Karpas-422 (cell line): ENCODE results near the gene INVS. TPM values are rescaled to one million over a fixed set of nuclear protein-coding genes. Genes with fewer than 3 reads are reported as not detected.
"Not testable (repeated sequence)": the region's sequence is repeated elsewhere in the genome, so short reads cannot be mapped to it uniquely, and the experiment has no call there.

ENCODE experiments used
- DNase-seq: peaks from one replicate; pipeline ENCODE4 v3.0.0-alpha.2; 2015
- H2AFZ ChIP-seq: fragments of 200-600 bp; sonication (generic); 2 replicates; pipeline ENCODE4 v1.6.1; 2014; ENCODE audit warnings: antibody characterized with exemption, low read length, mixed read lengths
- H3K27ac ChIP-seq: fragments of 200-600 bp; sonication (generic); 2 replicates; pipeline ENCODE4 v1.5.1; 2014; ENCODE audit warnings: mild to moderate bottlenecking, low read length, moderate library complexity
- H3K27me3 ChIP-seq: fragments of 200-600 bp; sonication (generic); 2 replicates; pipeline ENCODE4 v1.6.1; 2014; ENCODE audit warnings: low read length, mixed read lengths
- H3K36me3 ChIP-seq: fragments of 200-600 bp; sonication (generic); 2 replicates; pipeline ENCODE4 v1.6.1; 2014; ENCODE audit warnings: low read length, mixed read lengths; ENCODE audit not compliant: insufficient read depth
- H3K4me1 ChIP-seq: fragments of 200-600 bp; sonication (generic); 2 replicates; pipeline ENCODE4 v1.6.1; 2014; ENCODE audit warnings: mild to moderate bottlenecking, low read length, mixed read lengths
- H3K4me2 ChIP-seq: fragments of 200-600 bp; sonication (generic); 2 replicates; pipeline ENCODE4 v1.6.1; 2014; ENCODE audit warnings: low read length, low read depth, mild to moderate bottlenecking; ENCODE audit not compliant: poor library complexity, severe bottlenecking
- H3K4me3 ChIP-seq: fragments of 200-600 bp; sonication (generic); 2 replicates; pipeline ENCODE4 v1.5.1; 2014; ENCODE audit warnings: mild to moderate bottlenecking, antibody characterized with exemption, low read length, mixed read lengths
- H3K79me2 ChIP-seq: fragments of 200-600 bp; sonication (generic); 2 replicates; pipeline ENCODE4 v1.6.1; 2014; ENCODE audit warnings: mild to moderate bottlenecking, low read length, mixed read lengths
- H3K9ac ChIP-seq: fragments of 200-600 bp; sonication (generic); 2 replicates; pipeline ENCODE4 v1.6.0; 2014; ENCODE audit warnings: low read length
- H3K9me2 ChIP-seq: fragments of 200-600 bp; sonication (generic), shearing (Covaris generic); replicated peaks from 2 replicates; pipeline ENCODE4 v1.6.0; 2014; ENCODE audit warnings: mild to moderate bottlenecking, low read length, moderate library complexity; ENCODE audit not compliant: insufficient read depth
- H3K9me3 ChIP-seq: fragments of 300-700, 200-600 bp; sonication (generic); 2 replicates; pipeline ENCODE4 v1.6.1; 2014; ENCODE audit warnings: low read length, mixed read lengths
- H4K20me1 ChIP-seq: fragments of 200-600 bp; sonication (generic); 2 replicates; pipeline ENCODE4 v1.6.1; 2014; ENCODE audit warnings: mild to moderate bottlenecking, antibody characterized with exemption, low read length, low read depth; ENCODE audit not compliant: insufficient read depth
- total RNA-seq: library from RNA; depleted of rRNA; stranded (reverse); fragments of >200 nt; shearing (Covaris generic); gene quantifications from 2 replicates; pipeline ENCODE4 v1.2.3, GENCODE V29; 2014; ENCODE audit warnings: low replicate concordance

The INVS gene
- total RNA-seq, 1 experiment from 2014 or later, result 33.8 TPM

GRCh38 chr9:100228352-100228869 lies 129.4 kb downstream of the INVS start:
- H3K9me3 ChIP-seq, result no peaks in the 10 kb centered on the region
- H3K27me3 ChIP-seq, result no peaks in the 10 kb centered on the region
- no peaks in the 10 kb centered on the region for H3K79me2 ChIP-seq
- H4K20me1 ChIP-seq, result no peaks in the 10 kb centered on the region
- no peak overlapping the region for H3K9ac ChIP-seq
- H3K4me1 ChIP-seq, result no peaks in the 10 kb centered on the region; the same call in 1 of the 2 replicates
- no peak overlapping the region for H3K4me2 ChIP-seq
- no peak overlapping the region for H3K4me3 ChIP-seq
- H2AFZ ChIP-seq, result no peak overlapping the region
- no peaks in the 10 kb centered on the region for H3K36me3 ChIP-seq
- no peak overlapping the region for H3K27ac ChIP-seq
- DNase-seq, result no peak
- no peaks in the 10 kb centered on the region for H3K9me2 ChIP-seq

GRCh38 chr9:100229136-100229535 lies 130.1 kb downstream of the INVS start:
- no peak overlapping the region for H3K9ac ChIP-seq
- no peaks in the 10 kb centered on the region for H4K20me1 ChIP-seq
- no peaks in the 10 kb centered on the region for H3K9me3 ChIP-seq
- DNase-seq, result no peak
- H3K27ac ChIP-seq, result no peak overlapping the region
- H3K4me2 ChIP-seq, result no peak overlapping the region
- H3K9me2 ChIP-seq, result no peaks in the 10 kb centered on the region
- no peak overlapping the region for H2AFZ ChIP-seq
- no peaks in the 10 kb centered on the region; the same call in 1 of the 2 replicates for H3K4me1 ChIP-seq
- no peaks in the 10 kb centered on the region for H3K27me3 ChIP-seq
- H3K4me3 ChIP-seq, result no peak overlapping the region
- no peaks in the 10 kb centered on the region for H3K36me3 ChIP-seq
- no peaks in the 10 kb centered on the region for H3K79me2 ChIP-seq

DNA sequence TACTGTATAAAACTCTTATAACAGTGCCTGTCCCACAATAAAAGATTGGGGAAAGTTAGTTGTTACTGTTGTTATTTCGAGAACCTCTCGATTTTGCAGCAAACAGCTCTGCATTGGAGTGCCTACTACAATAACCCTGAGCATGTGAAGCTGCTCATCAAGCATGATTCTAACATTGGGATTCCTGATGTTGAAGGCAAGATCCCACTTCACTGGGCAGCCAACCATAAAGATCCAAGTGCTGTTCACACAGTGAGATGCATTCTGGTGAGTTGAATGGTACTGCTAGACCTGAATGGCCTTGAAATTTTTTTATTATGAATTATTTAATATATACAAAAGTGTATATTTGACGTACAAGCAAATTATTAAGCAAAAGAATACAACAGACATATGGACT lies 130.5 kb downstream of the INVS start:
- Histone ChIP-seq H3K27ac (no peak overlapping the region), H2AFZ (no peak overlapping the region), H3K79me2 (no peaks in the 10 kb centered on the region), H3K9ac (no peak overlapping the region), H4K20me1 (no peaks in the 10 kb centered on the region), H3K4me3 (no peak overlapping the region), H3K9me3 (no peaks in the 10 kb centered on the region), H3K4me1 (no peaks in the 10 kb centered on the region), H3K9me2 (no peaks in the 10 kb centered on the region), H3K4me2 (no peak overlapping the region), H3K36me3 (no peaks in the 10 kb centered on the region), H3K27me3 (no peaks in the 10 kb centered on the region)
- DNase-seq, result no peak

DNA sequence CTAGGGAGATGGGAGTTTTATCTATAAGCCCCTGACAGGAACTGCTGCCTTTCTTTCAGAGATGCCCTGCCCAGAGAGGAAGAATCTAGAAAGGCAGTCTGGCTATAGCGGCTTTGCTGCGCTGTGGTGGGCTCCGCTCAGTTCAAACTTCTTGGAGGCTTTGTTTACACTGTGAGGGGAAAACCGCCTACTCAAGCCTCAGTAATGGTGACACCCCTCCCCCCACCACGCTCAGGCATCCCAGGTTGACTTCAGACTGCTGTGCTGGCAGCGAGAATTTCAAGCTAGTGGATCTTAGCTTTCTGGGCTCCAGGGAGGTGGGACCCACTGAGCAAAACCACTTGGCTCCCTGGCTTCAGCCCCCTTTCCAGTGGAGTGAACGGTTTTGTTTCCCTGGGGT lies 137.9 kb downstream of the INVS start:
- H3K4me3 ChIP-seq, H4K20me1 ChIP-seq, H3K27ac ChIP-seq, H3K9ac ChIP-seq, H3K9me2 ChIP-seq, H3K79me2 ChIP-seq, H2AFZ ChIP-seq, H3K27me3 ChIP-seq, H3K9me3 ChIP-seq, H3K4me2 ChIP-seq, H3K36me3 ChIP-seq, DNase-seq, H3K4me1 ChIP-seq: not testable (repeated sequence)

DNA sequence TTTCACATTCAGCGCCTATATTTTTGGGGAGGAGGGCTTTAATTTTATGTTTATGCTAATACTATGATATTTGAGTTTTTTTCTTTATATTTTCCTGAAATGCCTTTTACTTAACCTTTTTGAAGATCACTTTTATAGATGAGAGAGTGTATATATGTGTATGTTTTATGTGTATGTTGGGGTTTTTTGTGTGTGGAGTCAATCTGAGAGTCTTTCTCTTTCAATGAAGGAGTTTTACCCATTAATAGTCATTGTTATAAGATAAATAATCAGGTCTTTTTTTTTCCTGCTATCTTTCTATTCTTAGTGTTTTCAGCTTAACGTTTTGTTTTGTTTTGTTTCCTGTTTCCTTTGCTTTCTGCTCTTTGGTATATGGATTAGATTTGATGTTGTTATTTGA lies 141.5 kb downstream of the INVS start:
- Histone ChIP-seq H3K27me3 (no peaks in the 10 kb centered on the region), H3K9me3 (no peaks in the 10 kb centered on the region), H3K4me3 (no peak overlapping the region), H3K9me2 (no peaks in the 10 kb centered on the region), H3K4me2 (no peak overlapping the region), H3K27ac (no peak overlapping the region), H3K9ac (no peak overlapping the region), H3K4me1 (no peaks in the 10 kb centered on the region), H3K79me2 (no peaks in the 10 kb centered on the region), H2AFZ (no peak overlapping the region), H3K36me3 (no peaks in the 10 kb centered on the region; the same call in none of the 2 replicates), H4K20me1 (no peaks in the 10 kb centered on the region)
- DNase-seq, result no peak

GRCh38 chr9:100267211-100267610 lies 168.2 kb downstream of the INVS start:
- Histone ChIP-seq H4K20me1 (no peaks in the 10 kb centered on the region), H3K4me1 (peaks cover 2% of the 10 kb centered on the region; the same call in 1 of the 2 replicates), H3K9me2 (no peaks in the 10 kb centered on the region), H3K4me3 (no peak overlapping the region), H3K27me3 (no peaks in the 10 kb centered on the region), H2AFZ (no peak overlapping the region), H3K9me3 (no peaks in the 10 kb centered on the region), H3K27ac (no peak overlapping the region), H3K9ac (no peak overlapping the region), H3K36me3 (peaks cover 4% of the 10 kb centered on the region; the same call in 1 of the 2 replicates), H3K4me2 (no peak overlapping the region), H3K79me2 (no peaks in the 10 kb centered on the region)
- DNase-seq, result no peak

- Histone ChIP-seq H3K4me3 (no peak overlapping the region), H3K9ac (no peak overlapping the region), H3K4me1 (peaks cover 2% of the 10 kb centered on the region; the same call in 1 of the 2 replicates), H3K9me3 (no peaks in the 10 kb centered on the region), H3K4me2 (no peak overlapping the region), H4K20me1 (no peaks in the 10 kb centered on the region), H3K27ac (no peak overlapping the region), H3K36me3 (peaks cover 4% of the 10 kb centered on the region; the same call in 1 of the 2 replicates), H3K27me3 (no peaks in the 10 kb centered on the region), H2AFZ (no peak overlapping the region), H3K9me2 (no peaks in the 10 kb centered on the region), H3K79me2 (no peaks in the 10 kb centered on the region)
- no peak for DNase-seq
Observed at GRCh38 chr9:100268271-100268670, 169.2 kb downstream of the INVS start.

- Histone ChIP-seq H3K4me3 (no peak overlapping the region), H3K9ac (no peak overlapping the region), H3K9me2 (no peaks in the 10 kb centered on the region), H3K4me1 (peaks cover 2% of the 10 kb centered on the region; the same call in 1 of the 2 replicates), H3K27ac (no peak overlapping the region), H3K4me2 (no peak overlapping the region), H3K36me3 (peaks cover 4% of the 10 kb centered on the region; the same call in 1 of the 2 replicates), H2AFZ (no peak overlapping the region), H3K79me2 (no peaks in the 10 kb centered on the region), H3K27me3 (no peaks in the 10 kb centered on the region), H3K9me3 (no peaks in the 10 kb centered on the region), H4K20me1 (no peaks in the 10 kb centered on the region)
- DNase-seq, result no peak
Observed at GRCh38 chr9:100269656-100270055, 170.6 kb downstream of the INVS start.
